HG03103 (cell line): ENCODE results near the gene EVI5L.

Source experiments
- ATAC-seq: cut with Tn5 transposase; IDR thresholded peaks from one replicate; pipeline ENCODE4 v1.9.1; 2021; ENCODE audit warnings: low read depth; ENCODE audit not compliant: unreplicated experiment

EVI5L gene

DNA sequence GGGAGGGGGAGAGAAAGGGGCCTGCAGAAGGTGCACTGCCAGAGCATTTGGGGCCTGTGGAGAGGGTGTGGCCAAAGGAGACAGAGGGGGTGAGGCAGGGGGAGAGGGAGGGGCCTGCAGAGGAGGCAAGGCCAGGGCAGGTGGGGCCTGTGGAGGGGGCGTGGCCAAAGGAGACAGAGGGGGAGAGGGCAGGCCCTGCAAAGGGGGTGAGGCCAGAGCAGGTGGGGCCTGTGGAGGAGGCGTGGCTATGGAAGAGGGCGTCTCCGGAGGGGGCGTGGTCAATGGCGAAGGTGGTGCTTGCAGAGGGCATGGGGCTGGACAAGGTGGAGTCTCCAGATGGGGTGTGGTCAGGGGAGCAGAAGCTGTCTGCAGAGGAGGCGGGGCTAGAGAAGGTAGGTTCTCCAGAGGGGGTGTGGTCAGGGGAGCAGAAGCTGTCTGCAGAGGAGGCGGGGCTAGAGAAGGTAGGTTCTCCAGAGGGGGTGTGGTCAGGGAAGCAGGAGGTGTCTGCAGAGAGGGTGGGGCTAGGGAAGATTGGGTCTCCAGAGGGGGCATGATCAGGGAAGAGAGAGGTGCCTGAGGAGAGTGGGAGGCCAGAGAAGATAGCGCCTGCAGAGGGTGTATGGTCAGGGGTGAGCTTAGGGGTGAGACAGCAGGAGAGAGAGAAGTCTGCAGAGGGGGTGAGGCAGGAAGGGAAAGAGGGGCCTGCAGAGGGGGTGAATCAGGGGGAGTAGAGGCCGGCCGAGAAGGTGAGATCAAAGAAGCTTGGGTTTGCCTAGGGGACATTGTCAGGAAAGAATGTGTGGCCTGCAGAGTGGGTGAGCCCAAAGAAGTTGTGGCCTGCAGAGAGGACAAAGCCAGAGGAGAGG lies 40.8 kb downstream of the EVI5L start:
- ATAC-seq = no peak

GRCh38 chr19:7871437-7872305 lies 41.7 kb downstream of the EVI5L start:
- ATAC-seq = no peak

- ATAC-seq = no peak
These were observed 42.5 kb downstream of the EVI5L start for GRCh38 chr19:7872306-7873204.

- ATAC-seq = no peak
These were observed 43.5 kb downstream of the EVI5L start for GRCh38 chr19:7873304-7874075.

- ATAC-seq = no peak
These were observed 44.3 kb downstream of the EVI5L start, which contains the start of gene PRR36 for GRCh38 chr19:7874076-7874896. PRR36 (minus strand) TSS chr19:7874390; CDS start chr19:7873689, 701 bp downstream.

DNA sequence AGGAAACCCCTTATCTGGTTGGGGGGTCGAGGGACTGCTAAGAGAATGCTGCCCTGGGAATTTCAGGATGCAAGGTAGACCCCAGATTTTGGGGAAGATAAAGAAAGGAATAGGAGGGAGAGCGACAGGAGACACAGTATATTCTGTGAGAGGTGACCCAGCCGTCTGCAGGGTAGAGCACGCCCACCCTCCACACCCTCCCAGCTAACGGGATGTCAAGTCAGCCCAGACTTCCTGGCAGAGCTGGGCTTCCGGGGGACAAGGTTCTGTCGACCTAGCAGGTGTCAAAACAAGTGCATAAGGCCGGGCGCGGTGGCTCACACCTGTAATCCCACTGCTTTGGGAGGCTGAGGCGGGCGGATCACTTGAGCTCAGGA lies 44.9 kb downstream of the EVI5L start:
- no peak for ATAC-seq

GRCh38 chr19:7877249-7877836 lies 47.3 kb downstream of the EVI5L start:
- ATAC-seq = no peak

- ATAC-seq = no peak
These were observed 49.2 kb downstream of the EVI5L start for GRCh38 chr19:7879111-7879807.

GRCh38 chr19:7879836-7880235 lies 49.8 kb downstream of the EVI5L start:
- ATAC-seq = no peak

GRCh38 chr19:7881910-7882309 lies 51.9 kb downstream of the EVI5L start:
- no peak for ATAC-seq

GRCh38 chr19:7883105-7883504 lies 53.1 kb downstream of the EVI5L start:
- no peak for ATAC-seq

DNA sequence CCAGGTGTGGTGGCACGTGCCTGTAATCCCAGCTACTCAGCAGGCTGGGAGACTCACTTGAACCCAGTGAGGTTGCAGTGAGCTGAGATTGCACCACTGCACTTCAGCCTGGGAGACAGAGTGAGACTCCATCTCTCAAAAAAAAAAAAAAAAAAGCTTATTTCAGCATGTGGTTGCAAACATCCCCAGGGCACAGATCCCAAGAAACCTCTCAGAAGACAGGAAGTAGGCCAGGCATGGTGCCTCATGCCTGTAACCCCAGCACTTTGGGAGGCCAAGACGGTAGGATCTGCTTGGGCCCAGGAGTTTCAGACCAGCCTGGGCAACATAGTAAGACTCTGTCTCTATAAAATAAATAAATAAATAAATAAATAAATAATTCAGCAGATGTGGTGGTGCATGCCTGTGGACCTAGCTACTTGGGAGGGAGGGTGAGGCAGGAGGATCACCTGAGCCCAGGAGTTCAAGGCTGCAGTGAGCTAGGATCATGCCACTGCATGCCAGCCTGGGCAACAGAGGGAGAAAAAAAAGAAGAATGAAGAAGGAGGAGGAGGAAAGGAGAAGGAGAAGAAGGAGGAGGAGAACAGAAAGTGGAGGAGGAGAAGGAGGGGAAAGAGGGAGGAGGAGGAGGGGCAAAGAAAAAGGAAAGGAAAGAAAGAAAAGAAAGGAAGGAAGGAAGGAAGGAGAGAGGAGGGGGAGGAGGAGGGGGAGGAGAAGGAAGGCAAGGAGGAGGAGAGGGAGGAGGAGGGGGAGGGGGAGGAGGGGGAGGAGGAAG lies 54.0 kb downstream of the EVI5L start:
- ATAC-seq = no peak

DNA sequence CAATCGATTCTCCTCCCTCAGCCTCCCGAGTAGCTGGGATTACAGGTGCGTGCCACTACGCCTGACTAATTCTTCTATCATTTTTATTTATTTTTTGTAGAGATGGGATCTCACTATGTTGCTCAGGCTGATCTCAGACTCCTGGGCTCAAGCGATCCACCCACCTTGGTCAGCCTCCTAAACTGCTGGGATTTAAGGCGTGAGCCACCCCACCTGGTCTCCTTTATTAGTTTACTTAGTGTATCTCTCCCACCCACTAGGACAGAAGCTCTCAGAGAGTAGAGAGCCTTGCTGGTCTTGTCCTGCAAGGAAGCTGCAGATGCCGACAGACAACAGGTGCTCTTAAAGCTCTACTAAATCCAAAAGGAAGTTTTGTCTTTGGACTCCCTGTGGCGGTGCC lies 55.8 kb downstream of the EVI5L start:
- ATAC-seq = no peak

GRCh38 chr19:7887408-7888144 lies 57.6 kb downstream of the EVI5L start:
- no peak for ATAC-seq

DNA sequence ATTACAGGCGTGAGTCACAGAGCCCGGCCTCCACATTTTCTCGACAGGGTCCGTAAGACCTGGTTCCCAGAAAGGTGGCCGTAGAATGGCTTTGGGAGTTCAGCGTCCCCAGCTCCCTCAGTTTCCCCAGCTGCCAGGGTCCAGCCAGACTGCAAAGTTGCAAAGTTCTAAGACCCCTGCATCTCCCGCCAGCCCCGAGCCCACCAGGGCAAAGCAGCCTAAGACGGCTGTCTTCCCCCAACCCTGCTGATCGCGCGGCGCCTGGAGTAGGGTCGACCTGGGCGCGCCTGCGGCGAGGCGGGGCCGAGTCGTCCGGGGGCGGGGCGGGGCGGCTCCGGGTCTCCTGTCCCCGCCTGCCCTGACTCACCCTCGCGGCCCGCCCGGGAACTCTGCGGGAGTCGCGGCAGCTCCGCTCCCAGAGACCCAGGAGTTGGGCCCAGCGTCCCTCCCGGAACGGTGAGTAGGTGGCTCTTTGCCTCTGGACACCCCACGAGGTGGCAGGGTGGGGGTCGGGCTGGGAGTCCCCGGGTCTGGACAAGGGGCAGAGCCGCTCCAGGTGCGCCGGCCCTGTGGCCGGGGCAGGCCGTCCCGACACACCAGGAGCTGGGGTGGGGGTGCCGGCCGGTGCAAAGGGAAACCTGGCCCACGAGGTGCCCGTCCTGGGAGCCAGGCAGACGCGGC lies 58.3 kb downstream of the EVI5L start, which contains the start of gene LRRC8E:
Gene LRRC8E (plus strand): TSS at position 366 of the 681 bp plus-strand sequence. CDS start 7,094 bp downstream, outside the sequence.
- no peak for ATAC-seq

GRCh38 chr19:7888826-7889217 lies 58.8 kb downstream of the EVI5L start:
- ATAC-seq = no peak
